ENCODE results near the gene SERTAD3.
"Not testable (repeated sequence)": the region's sequence is repeated elsewhere in the genome, so short reads cannot be mapped to it uniquely, and the experiment has no call there.

The SERTAD3 gene

DNA sequence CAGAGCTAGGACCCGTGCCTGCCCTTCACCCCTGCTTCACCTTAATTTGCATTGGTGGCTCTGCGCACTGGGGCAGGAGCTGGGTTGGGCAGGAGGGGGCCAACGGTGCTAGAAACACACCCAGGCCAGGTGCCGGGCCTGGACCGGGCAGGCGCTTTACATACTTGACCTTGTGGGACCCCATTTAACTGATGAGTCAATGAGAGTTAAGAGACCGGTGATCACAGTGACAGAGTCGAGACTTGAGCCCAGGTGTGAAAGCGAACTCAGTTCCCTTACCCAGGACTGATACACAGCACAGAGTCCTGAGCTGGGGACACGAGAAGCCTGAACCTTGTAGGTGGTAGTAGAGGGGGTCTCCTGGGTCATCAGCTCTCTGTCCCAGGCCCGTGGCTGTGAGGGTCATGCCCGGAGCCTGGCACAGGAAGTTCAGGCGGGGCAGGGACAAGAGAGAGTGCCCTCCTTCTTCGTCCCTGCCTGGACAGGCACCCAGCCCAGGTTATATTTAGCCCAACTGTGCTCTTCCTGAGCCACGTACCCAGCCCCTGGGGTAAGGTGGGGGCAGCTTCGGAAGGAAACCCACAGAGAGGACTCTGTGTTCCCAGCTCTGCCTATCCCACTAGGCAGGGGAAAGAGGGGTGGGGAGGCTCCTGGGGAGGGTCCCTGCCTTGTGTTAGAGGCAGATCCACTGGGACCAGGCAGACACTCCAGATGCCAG, 32.9 kb downstream of the SERTAD3 start:
- DNase-seq (ENCODE audit: low read depth): no peak

- DNase-seq (ENCODE audit: low read depth): no peak
Measured at GRCh38 chr19:40410030-40410389, 34.1 kb downstream of the SERTAD3 start.

DNA sequence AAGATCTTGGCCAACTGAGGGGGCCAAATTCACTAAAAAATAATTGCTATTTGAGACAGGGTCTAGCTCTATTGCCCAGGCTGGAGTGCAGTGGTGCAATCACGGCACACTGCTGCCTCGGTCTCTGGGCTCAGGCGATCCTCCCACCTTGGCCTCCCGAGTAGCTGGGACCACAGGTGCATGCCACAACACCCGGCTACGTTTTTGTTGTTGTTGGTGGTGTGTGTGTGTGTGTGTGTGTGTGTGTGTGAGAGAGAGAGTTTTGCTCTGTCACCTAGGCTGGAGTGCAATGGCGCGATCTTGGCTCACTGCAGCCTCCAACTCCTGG, 35.6 kb downstream of the SERTAD3 start:
- not testable (repeated sequence) for DNase-seq (ENCODE audit: low read depth)

DNA sequence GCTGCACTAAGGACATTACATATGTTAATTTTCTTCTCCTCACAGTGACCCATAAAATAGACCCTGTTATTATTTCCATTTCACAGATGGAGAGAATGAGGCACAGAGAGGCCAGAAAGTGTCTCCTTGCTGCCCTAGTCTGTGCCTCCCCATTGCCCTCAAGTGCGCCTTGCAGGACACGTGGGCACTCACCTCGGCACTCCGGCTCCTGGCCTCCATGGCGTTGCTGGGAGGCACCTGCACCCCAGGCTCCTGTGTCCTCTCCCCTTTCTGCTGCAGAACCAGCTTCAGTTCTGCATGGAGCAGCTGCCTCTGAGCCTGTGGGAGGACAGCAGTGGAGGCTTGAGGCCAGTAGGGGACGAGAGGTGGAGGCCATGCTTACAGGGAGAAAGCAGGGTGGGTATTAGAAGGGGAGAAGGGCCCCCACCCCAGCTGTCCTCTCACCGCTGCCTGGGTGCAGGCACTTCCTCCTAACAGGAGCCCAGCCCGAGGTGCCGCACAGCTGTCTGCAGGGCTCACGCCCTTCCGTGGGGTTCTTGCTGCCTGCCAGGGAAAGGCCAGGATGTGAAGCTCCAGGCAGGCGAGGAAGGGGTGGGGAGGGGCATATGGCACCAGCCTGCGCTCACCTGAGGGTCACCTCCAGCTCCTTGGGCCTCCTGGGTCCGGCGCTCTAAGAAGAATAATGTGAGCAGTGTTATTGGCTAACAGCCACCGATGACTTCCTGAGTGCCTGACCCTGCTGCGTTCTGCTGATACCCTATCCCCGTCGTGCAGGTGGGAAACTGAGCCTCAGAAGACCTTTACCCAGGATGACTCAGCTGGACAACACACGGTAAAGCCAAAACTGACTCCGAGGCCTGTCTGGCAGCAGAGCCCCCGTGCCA, 36.2 kb downstream of the SERTAD3 start:
- DNase-seq (ENCODE audit: low read depth): no peak

DNA sequence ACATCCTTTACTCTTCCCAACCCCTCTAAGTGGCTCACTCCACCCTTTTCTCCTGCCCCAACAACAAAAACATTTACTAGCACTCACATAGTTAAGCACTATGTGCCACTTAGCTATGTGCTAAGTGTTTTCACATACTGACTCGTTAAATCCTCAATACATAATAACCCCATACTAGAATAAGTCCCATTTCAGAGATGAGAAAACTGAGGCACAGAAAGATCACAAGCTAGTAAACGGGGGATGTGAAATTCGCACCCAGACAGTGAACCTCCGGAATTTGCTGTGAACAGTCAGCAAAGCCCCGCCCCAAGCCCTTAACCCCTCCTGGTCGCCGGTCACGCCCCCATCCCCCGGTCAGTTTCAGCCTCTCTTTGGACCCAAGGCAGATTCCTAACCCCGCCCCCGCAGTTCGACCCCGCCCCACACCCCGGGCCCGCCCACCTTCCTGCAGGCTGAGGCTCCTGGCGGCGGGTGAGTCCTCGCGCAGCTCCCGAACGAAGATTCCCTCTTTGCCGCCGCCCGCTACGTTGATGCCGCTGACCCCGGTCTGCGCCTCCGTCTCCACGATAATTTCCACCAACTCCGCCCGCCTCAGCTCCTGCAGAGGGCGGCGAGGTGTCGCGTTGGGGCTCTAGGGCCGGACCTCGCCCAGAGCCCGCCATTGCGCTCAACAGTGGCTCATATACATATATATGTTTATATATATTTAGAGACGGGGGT, 40.7 kb downstream of the SERTAD3 start:
- peak; percentile 70 for DNase-seq (ENCODE audit: low read depth)

- DNase-seq (ENCODE audit: low read depth): no peak
Measured at GRCh38 chr19:40400559-40400958, 43.6 kb downstream of the SERTAD3 start.

DNA sequence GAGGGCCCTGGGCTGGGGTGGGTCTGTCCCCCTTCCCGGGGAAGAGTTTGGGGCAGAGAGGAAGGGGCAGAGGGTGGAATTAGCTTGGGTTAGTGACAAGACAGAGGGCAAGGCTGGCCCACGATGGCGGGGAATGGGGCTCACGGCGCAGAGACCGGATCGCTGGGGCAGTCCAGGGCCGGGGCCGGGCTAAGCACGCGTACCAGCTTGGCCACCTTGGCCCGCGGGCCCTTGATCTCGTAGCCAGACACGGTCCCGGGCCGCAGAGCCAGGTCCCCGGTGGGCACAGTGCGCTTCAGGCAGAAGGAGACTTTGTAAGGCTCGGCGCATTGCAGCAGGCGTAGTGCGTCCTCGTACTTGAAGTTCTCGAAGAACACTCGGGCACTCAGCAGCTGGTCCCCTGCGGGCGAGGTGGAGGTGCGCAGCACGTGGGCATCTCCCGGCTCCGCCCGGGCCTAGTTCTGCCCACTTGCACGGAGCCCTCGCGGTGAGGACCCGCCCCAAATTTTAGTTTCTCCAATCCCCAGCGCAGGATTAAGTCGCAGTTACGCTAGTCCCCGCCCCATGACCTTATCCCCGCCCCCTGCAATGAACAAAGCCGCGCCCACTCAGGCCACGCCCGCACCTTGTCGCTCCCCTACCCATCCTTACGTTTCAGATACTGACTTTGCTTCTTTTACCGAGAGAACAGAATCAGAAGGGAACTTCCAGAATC, 45.6 kb downstream of the SERTAD3 start:
- DNase-seq (ENCODE audit: low read depth): peak; percentile 43

DNA sequence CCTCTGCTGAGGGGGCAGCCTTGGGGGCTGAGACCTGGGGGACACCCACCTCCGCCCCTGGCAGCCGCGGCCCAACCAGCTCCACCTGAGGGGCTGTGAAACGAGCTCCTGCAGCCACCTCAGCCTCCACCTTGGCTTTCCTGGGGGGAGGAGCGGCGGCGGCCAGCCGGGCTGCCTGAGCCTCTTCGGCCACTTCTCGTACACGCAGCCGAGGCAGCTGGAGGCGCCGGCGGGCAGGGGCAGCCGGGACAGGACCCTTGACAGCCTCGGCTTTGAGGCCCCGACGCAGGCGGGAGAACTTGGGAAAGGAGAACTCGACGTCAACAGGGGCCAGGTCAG, 46.6 kb downstream of the SERTAD3 start:
- no peak for DNase-seq (ENCODE audit: low read depth)

DNA sequence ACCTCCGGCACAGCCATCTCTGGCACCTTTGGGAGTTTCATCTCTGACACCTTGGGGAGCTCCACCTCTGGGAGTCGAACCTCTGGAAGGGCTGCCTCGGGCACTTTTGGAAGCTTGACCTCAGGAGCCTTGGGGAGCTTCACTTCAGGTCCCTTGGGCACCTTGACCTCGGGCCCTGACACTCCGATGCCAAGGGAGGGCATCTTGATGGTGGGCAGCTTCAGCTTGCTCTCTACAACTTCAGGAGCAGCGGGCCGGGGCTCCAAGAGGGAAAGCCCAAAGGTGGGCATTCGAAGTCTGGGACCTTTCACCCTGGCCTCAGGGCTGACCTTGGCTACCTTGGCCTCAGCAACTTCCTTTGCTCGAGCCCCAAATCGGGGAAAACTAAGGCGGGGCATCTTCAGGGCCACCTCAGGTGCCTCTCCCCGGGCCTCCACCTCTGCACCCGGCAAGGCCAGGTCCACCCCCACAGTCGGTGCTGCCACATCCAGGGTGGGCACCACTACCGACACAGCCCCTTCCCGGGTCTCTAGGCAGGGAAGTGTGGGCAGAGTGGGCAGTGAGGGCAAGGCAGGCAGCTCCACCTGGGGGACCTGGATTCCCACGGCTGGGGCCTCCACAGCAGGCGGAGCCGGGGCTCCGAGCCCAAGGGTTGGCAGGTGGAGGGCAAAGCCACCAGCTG, 47.1 kb downstream of the SERTAD3 start:
- no peak for DNase-seq (ENCODE audit: low read depth)

DNA sequence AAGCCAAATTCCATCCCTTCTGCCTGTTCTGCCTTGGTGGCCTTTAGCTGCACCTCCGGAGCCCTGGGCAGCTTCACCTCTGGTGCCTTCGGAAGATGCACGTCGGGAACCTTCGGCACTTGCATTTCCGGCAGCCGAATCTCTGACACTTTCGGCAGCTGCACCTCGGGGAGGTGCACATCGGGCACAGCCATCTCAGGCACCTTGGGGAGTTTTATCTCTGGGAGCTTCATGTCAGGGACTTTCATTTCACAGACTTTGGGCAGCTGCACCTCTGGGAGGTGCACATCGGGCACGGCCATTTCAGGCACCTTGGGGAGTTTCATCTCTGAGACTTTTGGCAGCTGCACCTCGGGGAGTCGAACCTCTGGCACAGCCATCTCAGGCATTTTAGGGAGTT, 48.2 kb downstream of the SERTAD3 start:
- no peak for DNase-seq (ENCODE audit: low read depth)

- DNase-seq (ENCODE audit: low read depth): no peak
Measured at GRCh38 chr19:40394816-40395210, 49.3 kb downstream of the SERTAD3 start.

DNA sequence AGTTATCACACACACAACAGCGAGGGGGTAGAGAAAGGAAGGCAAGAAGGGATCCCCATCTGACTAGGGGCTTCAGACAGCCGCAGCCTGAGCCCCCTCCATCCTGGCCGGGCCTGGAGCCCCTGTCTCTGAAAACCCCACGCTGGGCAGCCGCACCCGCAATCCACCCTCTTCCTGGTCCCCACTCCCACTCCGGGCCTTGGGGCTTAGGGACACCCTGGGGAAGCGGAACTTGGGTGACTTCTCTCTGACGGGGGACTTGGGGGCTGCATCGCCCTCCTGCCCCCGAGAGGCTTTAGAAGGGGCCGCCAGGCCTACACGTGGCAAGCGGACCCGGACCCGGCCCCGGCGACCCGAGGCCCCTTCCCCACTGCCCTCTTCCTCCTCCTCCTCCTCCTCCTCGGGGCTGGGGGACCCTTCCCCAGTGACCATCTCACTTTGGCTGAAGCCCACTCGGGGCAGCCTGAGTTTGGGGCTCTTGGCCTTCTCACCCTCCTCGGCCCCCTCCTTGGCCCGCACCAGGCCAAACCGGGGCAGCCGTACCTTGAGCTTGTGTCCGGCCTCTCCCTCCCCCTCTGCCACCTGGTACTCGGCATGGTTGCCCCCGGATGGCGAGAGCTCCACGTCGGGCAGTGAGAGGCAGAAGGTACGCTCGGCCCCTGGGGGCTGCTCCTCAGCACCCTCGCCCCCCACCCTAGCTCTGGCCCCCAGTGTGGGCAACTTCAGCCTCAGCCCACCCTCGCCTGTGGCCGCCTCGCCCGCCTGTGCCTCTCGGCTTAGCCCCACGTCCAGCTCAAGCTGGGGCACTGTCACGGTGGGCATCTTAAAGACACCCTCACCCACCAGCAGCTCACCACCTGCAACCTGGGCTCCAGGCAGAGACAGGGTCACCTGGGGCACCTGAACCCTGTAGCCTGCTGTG, 50.0 kb downstream of the SERTAD3 start:
- DNase-seq (ENCODE audit: low read depth): no peak

GRCh38 chr19:40392894-40393517, 51.1 kb downstream of the SERTAD3 start:
- DNase-seq (ENCODE audit: low read depth): no peak

GRCh38 chr19:40392123-40392522, 52.0 kb downstream of the SERTAD3 start:
- no peak for DNase-seq (ENCODE audit: low read depth)
